ENCODE results near the gene CDO1. TPM values are rescaled to one million over a fixed set of nuclear protein-coding genes. Genes with fewer than 3 reads are reported as not detected.

Gene CDO1
- total RNA-seq, 1 experiment from 2014 or later, result not detected

GRCh38 chr5:115847290-115847689 lies 30.8 kb upstream of the CDO1 start:
- no peaks in the 10 kb centered on the region for H3K36me3 ChIP-seq (ENCODE audit: control insufficient read depth, insufficient read depth, low read length)
- H3K27me3 ChIP-seq (replicated peaks; ENCODE audit: control insufficient read depth, insufficient read depth, low read length), result no peaks in the 10 kb centered on the region
- TF ChIP-seq, protein P1, sequence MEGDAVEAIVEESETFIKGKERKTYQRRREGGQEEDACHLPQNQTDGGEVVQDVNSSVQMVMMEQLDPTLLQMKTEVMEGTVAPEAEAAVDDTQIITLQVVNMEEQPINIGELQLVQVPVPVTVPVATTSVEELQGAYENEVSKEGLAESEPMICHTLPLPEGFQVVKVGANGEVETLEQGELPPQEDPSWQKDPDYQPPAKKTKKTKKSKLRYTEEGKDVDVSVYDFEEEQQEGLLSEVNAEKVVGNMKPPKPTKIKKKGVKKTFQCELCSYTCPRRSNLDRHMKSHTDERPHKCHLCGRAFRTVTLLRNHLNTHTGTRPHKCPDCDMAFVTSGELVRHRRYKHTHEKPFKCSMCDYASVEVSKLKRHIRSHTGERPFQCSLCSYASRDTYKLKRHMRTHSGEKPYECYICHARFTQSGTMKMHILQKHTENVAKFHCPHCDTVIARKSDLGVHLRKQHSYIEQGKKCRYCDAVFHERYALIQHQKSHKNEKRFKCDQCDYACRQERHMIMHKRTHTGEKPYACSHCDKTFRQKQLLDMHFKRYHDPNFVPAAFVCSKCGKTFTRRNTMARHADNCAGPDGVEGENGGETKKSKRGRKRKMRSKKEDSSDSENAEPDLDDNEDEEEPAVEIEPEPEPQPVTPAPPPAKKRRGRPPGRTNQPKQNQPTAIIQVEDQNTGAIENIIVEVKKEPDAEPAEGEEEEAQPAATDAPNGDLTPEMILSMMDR (IDR thresholded peaks at IDR 0.05; ENCODE audit: insufficient read depth in 1 of 2, low read depth in 1 of 2, low read length in 1 of 2, severe bottlenecking in 1 of 2, unreplicated experiment in 1 of 2), result no peak
- H3K4me1 ChIP-seq, result peaks cover 47% of the 10 kb centered on the region
- no peaks in the 10 kb centered on the region for H3K9me3 Mint-ChIP-seq (ENCODE audit: unreplicated experiment)
- H3K4me3 ChIP-seq (ENCODE audit: low read depth, low read length), result no peak overlapping the region
- no peaks in the 10 kb centered on the region for H3K9me3 ChIP-seq
- CTCF ChIA-PET, result no interaction called here
- no peak for DNase-seq
- peaks cover 34% of the 10 kb centered on the region for H3K4me1 Mint-ChIP-seq (ENCODE audit: low read depth, unreplicated experiment)
- no peaks in the 10 kb centered on the region for H3K36me3 Mint-ChIP-seq (ENCODE audit: insufficient read depth, unreplicated experiment)
- no peaks in the 10 kb centered on the region for H3K27me3 Mint-ChIP-seq (ENCODE audit: insufficient read depth, unreplicated experiment)
- POLR2A ChIA-PET, result no interaction called here
- intact Hi-C loops (cut with micrococcal nuclease; ENCODE audit: unreplicated experiment), result no loop called here
- no peak overlapping the region for H3K27ac Mint-ChIP-seq (ENCODE audit: unreplicated experiment)
- H3K4me3 Mint-ChIP-seq (ENCODE audit: unreplicated experiment), result no peak overlapping the region
- BruUV-seq (replicated peaks), result no TSS peak

DNA sequence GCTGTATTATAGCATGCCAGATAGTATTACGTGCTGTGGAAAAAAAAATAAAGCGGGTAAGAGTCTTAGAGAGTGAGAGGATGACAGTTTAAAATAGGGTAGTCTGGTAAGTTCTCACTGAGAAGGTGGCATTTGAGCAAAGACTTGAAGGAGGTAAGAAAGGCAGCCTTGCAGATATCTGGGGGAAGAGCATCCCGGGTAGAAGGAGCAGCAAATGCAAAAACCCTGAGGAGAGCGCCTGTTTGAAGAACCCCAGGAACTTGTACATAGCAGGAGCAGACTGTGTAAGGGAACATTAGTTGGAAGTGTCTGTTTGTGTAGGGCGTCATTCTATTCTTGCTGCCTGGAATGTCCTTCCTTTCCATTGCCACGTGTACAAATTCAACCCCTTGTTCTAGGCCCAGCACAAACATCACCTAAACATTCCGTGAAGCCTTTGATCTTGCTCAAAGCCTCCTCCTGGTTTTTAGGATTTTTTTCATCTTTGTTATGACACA lies 27.9 kb upstream of the CDO1 start:
- Mint-ChIP-seq H3K36me3 (ENCODE audit: insufficient read depth, unreplicated experiment) (peaks cover 7% of the 10 kb centered on the region), H3K27me3 (ENCODE audit: insufficient read depth, unreplicated experiment) (no peaks in the 10 kb centered on the region), H3K4me3 (ENCODE audit: unreplicated experiment) (peak overlapping the region; percentile 16), H3K9me3 (ENCODE audit: unreplicated experiment) (no peaks in the 10 kb centered on the region), H3K27ac (ENCODE audit: unreplicated experiment) (peak overlapping the region; percentile 54), H3K4me1 (ENCODE audit: low read depth, unreplicated experiment) (peaks cover 21% of the 10 kb centered on the region)
- no peaks in the 10 kb centered on the region for H3K27me3 ChIP-seq (replicated peaks; ENCODE audit: control insufficient read depth, insufficient read depth, low read length)
- DNase-seq, result peak in 1 of 2 experiments; percentile 33
- no peaks in the 10 kb centered on the region for H3K9me3 ChIP-seq
- H3K4me3 ChIP-seq (ENCODE audit: low read depth, low read length), result no peak overlapping the region
- ChIA-PET POLR2A (no interaction called here), CTCF (no interaction called here)
- H3K36me3 ChIP-seq (ENCODE audit: control insufficient read depth, insufficient read depth, low read length), result no peaks in the 10 kb centered on the region
- TF ChIP-seq, protein P1 (IDR thresholded peaks at IDR 0.05; ENCODE audit: insufficient read depth in 1 of 2, low read depth in 1 of 2, low read length in 1 of 2, severe bottlenecking in 1 of 2, unreplicated experiment in 1 of 2), result no peak
- BruUV-seq (replicated peaks), result no TSS peak
- intact Hi-C loops (cut with micrococcal nuclease; ENCODE audit: unreplicated experiment), result loop anchor here (5.0 kb wide), 2 partner anchors 243 to 302 kb away; partner anchors contain the start of genes COMMD10 and FEM1C
- peaks cover 39% of the 10 kb centered on the region for H3K4me1 ChIP-seq

DNA sequence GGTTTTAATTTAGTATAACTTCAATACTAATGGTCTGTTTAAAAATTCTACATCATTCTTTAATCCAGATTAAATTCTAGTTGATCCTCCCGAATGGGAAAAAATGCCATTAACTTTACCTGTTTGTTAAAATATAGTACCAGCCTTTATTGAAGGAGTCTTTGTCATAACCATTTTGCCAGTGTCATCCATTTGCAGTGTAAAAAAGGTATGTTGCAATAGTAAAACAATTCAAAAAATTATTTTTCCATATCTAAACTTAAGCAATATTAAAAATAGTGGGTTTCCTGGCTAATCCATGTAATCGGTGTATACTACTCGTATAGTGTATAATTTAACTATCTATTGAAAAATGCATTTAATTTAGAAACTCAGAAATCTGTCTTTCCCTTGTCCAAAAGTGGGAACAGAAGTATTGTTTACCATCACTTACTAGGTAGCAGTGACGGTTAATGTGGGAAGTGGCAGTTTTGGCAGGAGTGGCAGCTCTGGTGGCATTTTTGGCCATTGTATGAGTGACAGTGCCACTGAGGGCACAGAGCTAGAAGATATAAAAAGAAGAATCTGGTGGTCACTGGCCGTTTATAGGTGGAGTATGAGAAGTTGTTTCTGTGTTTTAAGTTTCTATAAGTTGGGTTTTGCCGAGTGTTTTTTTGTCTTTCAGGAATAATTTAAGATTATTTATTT lies 27.1 kb upstream of the CDO1 start:
- no peaks in the 10 kb centered on the region for H3K27me3 ChIP-seq (replicated peaks; ENCODE audit: control insufficient read depth, insufficient read depth, low read length)
- TF ChIP-seq, protein P1 (IDR thresholded peaks at IDR 0.05; ENCODE audit: insufficient read depth in 1 of 2, low read depth in 1 of 2, low read length in 1 of 2, severe bottlenecking in 1 of 2, unreplicated experiment in 1 of 2), result no peak
- peaks cover 39% of the 10 kb centered on the region for H3K4me1 ChIP-seq
- intact Hi-C loops (cut with micrococcal nuclease; ENCODE audit: unreplicated experiment), result loop anchor here (2.0 to 5.0 kb wide), 3 partner anchors 69 to 301 kb away; partner anchors contain the start of genes COMMD10 and FEM1C
- POLR2A ChIA-PET, result no interaction called here
- H3K9me3 Mint-ChIP-seq (ENCODE audit: unreplicated experiment), result no peaks in the 10 kb centered on the region
- H3K9me3 ChIP-seq, result no peaks in the 10 kb centered on the region
- no peaks in the 10 kb centered on the region for H3K36me3 ChIP-seq (ENCODE audit: control insufficient read depth, insufficient read depth, low read length)
- H3K27ac Mint-ChIP-seq (ENCODE audit: unreplicated experiment), result peak overlapping the region; percentile 54
- H3K27me3 Mint-ChIP-seq (ENCODE audit: insufficient read depth, unreplicated experiment), result no peaks in the 10 kb centered on the region
- H3K36me3 Mint-ChIP-seq (ENCODE audit: insufficient read depth, unreplicated experiment), result peaks cover 7% of the 10 kb centered on the region
- no TSS peak for BruUV-seq (replicated peaks)
- peak overlapping the region; percentile 16 for H3K4me3 Mint-ChIP-seq (ENCODE audit: unreplicated experiment)
- no peak overlapping the region; the same call in 1 of the 2 replicates for H3K4me3 ChIP-seq (ENCODE audit: low read depth, low read length)
- CTCF ChIA-PET, result no interaction called here
- DNase-seq, result no peak
- peaks cover 20% of the 10 kb centered on the region for H3K4me1 Mint-ChIP-seq (ENCODE audit: low read depth, unreplicated experiment)

All from Caco-2 (cell line).